Endothelial cell (in vitro differentiated cells): ENCODE data around the gene MFSD6L. TPM values are rescaled to one million over a fixed set of nuclear protein-coding genes. Genes with fewer than 3 reads are reported as not detected.

ENCODE experiments used
- DNase-seq: peaks from one replicate; pipeline ENCODE4 v3.0.0; 2021; ENCODE audit warnings: low spot score
- H3K27ac Mint-ChIP-seq: one replicate; pipeline ENCODE4 v1.8.0; 2021; ENCODE audit warnings: mixed read lengths, inconsistent platforms; ENCODE audit not compliant: unreplicated experiment
- H3K27me3 Mint-ChIP-seq: one replicate; pipeline ENCODE4 v1.8.0; 2021; ENCODE audit warnings: mild to moderate bottlenecking, moderate library complexity, mixed read lengths, inconsistent platforms; ENCODE audit not compliant: unreplicated experiment
- H3K36me3 Mint-ChIP-seq: one replicate; pipeline ENCODE4 v1.8.0; 2021; ENCODE audit warnings: mild to moderate bottlenecking, low read depth, mixed read lengths, inconsistent platforms; ENCODE audit not compliant: unreplicated experiment
- H3K4me1 Mint-ChIP-seq: one replicate; pipeline ENCODE4 v1.8.0; 2021; ENCODE audit warnings: mild to moderate bottlenecking, mixed read lengths, inconsistent platforms; ENCODE audit not compliant: unreplicated experiment
- H3K4me3 Mint-ChIP-seq: one replicate; pipeline ENCODE4 v1.8.0; 2021; ENCODE audit warnings: mild to moderate bottlenecking, mixed read lengths, inconsistent platforms; ENCODE audit not compliant: unreplicated experiment
- H3K9me3 Mint-ChIP-seq: one replicate; pipeline ENCODE4 v1.8.0; 2021; ENCODE audit warnings: mixed read lengths, inconsistent platforms; ENCODE audit not compliant: unreplicated experiment
- CTCF ChIP-seq: fragments of 200-600 bp; sonication (generic); IDR thresholded peaks from one replicate; pipeline ENCODE4 v1.5.0; 2021; ENCODE audit warnings: antibody characterized with exemption; ENCODE audit not compliant: unreplicated experiment
- total RNA-seq: library from RNA; stranded (reverse); fragmentation: NEBNext Ultra II Directional; extraction: Animal tissue kit (Norgen Biotek cat#: 25700); gene quantifications from one replicate; pipeline ENCODE4 v1.2.1, GENCODE V29; 2021; ENCODE audit not compliant: unreplicated experiment

MFSD6L gene
- total RNA-seq, 1 donor from 2014 or later: not detected

DNA sequence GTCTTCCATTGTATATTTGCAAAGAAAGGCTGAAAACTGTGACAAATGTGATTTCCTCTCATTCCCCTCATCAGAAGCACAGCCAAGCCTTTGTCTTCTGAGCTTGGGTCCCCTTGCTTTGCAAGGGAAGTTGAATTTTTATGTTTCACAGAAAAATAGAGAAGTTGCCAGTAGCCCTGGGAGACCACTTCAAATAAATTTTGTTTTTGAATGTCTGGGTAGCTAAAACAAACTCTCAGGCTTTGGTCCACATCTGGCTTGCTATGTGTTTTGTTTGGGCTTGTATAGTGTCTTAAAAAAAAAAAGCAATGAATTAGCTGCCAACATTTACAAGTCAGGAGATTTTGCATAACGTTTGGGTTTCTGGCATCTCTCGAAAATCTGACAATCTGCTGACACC lies 44.2 kb upstream of the MFSD6L start:
- peaks cover 8% of the 10 kb centered on the region for H3K4me1 Mint-ChIP-seq
- TF ChIP-seq CTCF: no peak
- H3K27ac Mint-ChIP-seq: no peak overlapping the region
- H3K36me3 Mint-ChIP-seq: no peaks in the 10 kb centered on the region
- H3K4me3 Mint-ChIP-seq: no peak overlapping the region
- no peaks in the 10 kb centered on the region for H3K9me3 Mint-ChIP-seq
- DNase-seq: no peak
- H3K27me3 Mint-ChIP-seq: peaks cover 5% of the 10 kb centered on the region

DNA sequence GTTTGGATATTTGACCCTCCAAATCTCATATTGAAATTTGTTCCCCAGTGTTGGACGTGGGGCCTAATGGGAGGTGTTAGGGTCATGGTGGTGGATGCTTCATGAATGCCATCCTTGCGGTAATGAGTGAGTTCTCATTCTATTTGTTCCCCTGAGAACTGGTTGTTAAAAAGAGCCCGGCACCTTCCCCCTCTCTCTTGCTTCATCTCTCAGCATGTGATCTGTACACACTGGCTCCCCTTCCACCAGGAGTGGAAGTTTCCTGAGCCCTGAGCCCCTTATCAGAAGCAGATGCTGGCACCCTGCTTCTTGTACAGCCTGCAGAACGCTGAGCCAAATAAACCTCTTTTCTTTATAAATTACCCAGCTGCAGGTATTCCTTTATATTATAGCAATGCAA lies 42.7 kb upstream of the MFSD6L start:
- Mint-ChIP-seq H3K4me3 (no peak overlapping the region), H3K36me3 (no peaks in the 10 kb centered on the region), H3K4me1 (peaks cover 8% of the 10 kb centered on the region), H3K27me3 (peaks cover 7% of the 10 kb centered on the region), H3K27ac (no peak overlapping the region), H3K9me3 (no peaks in the 10 kb centered on the region)
- DNase-seq: no peak
- no peak for TF ChIP-seq CTCF

- H3K27ac Mint-ChIP-seq: no peak overlapping the region
- H3K4me3 Mint-ChIP-seq: no peak overlapping the region
- peaks cover 7% of the 10 kb centered on the region for H3K27me3 Mint-ChIP-seq
- no peak for TF ChIP-seq CTCF
- peaks cover 8% of the 10 kb centered on the region for H3K4me1 Mint-ChIP-seq
- no peaks in the 10 kb centered on the region for H3K9me3 Mint-ChIP-seq
- no peaks in the 10 kb centered on the region for H3K36me3 Mint-ChIP-seq
- DNase-seq: no peak
Measured at GRCh38 chr17:8839410-8839935, 40.3 kb upstream of the MFSD6L start.

- no peaks in the 10 kb centered on the region for H3K36me3 Mint-ChIP-seq
- H3K4me1 Mint-ChIP-seq: peaks cover 6% of the 10 kb centered on the region
- TF ChIP-seq CTCF: no peak
- DNase-seq: no peak
- H3K27me3 Mint-ChIP-seq: peaks cover 7% of the 10 kb centered on the region
- no peak overlapping the region for H3K4me3 Mint-ChIP-seq
- H3K9me3 Mint-ChIP-seq: no peaks in the 10 kb centered on the region
- no peak overlapping the region for H3K27ac Mint-ChIP-seq
Measured at GRCh38 chr17:8838551-8839095, 39.5 kb upstream of the MFSD6L start.

DNA sequence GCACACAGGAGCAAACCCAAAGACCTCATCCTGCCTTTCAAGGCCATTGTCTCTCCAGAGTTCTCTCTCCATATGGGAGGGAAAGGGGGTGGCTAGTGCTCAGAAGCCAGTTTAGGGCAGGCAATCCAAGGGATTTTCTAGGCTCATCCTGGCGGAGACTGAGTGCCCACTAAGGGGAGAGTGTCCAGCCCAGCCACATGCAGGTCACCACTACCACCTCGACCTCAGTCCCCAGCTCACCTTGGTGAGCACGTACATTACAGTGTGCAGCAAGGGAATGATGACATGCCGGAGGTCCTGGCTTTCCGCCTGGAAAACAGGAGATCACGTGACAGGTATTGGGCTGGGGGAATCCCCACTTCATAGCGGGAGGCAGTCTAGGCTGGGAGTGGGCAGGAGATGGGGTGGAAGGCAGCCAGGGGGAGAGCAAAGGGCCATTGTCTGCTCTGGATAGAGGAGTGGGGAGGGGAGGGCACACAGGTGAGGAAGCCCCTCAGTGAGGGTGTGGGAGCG lies 38.5 kb upstream of the MFSD6L start:
- no peak for TF ChIP-seq CTCF
- Mint-ChIP-seq H3K4me3 (no peak overlapping the region), H3K4me1 (no peaks in the 10 kb centered on the region), H3K27me3 (peaks cover 7% of the 10 kb centered on the region), H3K27ac (no peak overlapping the region), H3K36me3 (no peaks in the 10 kb centered on the region), H3K9me3 (no peaks in the 10 kb centered on the region)
- no peak for DNase-seq
